ENCODE results near the gene TMEM72.

DNA sequence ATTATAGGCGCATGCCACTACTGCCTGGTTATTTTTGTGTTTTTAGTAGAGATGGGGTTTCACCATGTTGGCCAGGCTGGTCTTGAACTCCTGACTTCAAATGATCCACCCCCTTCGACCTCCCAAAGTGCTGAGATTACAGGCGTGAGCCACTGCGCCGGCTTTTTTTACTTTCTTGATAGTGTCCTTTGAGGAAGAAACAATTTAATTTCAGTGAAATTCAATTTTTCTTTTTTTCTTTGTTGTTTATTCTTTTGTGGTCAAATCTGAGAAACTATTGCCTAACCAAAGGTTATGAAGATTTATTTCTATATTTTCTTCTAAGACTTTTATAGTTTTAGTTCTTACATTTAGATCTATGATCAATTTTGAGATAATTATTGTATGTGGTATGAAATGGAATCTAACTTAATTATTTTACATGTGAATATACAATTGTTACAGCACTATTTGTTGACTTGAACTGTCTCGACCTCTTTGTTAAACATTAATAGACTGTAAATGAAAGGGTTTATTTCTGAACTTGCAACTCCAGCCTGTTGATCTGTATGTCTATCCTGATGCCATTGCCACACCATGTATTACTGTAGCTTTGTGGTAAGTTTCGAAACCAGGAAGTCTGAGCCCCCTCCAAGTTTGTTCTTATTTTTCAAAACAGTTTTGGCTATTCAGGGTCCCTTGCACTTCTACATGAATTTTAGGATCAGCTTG, 28.7 kb downstream of the TMEM72 start:
- TF ChIP-seq, protein P1, sequence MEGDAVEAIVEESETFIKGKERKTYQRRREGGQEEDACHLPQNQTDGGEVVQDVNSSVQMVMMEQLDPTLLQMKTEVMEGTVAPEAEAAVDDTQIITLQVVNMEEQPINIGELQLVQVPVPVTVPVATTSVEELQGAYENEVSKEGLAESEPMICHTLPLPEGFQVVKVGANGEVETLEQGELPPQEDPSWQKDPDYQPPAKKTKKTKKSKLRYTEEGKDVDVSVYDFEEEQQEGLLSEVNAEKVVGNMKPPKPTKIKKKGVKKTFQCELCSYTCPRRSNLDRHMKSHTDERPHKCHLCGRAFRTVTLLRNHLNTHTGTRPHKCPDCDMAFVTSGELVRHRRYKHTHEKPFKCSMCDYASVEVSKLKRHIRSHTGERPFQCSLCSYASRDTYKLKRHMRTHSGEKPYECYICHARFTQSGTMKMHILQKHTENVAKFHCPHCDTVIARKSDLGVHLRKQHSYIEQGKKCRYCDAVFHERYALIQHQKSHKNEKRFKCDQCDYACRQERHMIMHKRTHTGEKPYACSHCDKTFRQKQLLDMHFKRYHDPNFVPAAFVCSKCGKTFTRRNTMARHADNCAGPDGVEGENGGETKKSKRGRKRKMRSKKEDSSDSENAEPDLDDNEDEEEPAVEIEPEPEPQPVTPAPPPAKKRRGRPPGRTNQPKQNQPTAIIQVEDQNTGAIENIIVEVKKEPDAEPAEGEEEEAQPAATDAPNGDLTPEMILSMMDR (IDR thresholded peaks at IDR 0.05) = no peak
- TF ChIP-seq POLR2A (IDR thresholded peaks at IDR 0.05) (no peak), POLR2AphosphoS5 (IDR thresholded peaks at IDR 0.05) (no peak)

All from breast epithelium (tissue), 3 donors.